HFFc6 (cell line): Measurements from ENCODE around the gene DDB1. TPM values are rescaled to one million over a fixed set of nuclear protein-coding genes. Genes with fewer than 3 reads are reported as not detected.

ENCODE experiments used
- DNase-seq: peaks from one replicate; pipeline ENCODE4 v3.0.0-alpha.2; 2018
- H3K27ac Mint-ChIP-seq: 2 replicates; pipeline ENCODE4 v1.8.0; 2020; ENCODE audit warnings: mild to moderate bottlenecking, mixed read lengths
- H3K27me3 Mint-ChIP-seq: 2 replicates; pipeline ENCODE4 v1.8.0; 2021; ENCODE audit warnings: mild to moderate bottlenecking, moderate library complexity, mixed read lengths; ENCODE audit not compliant: insufficient read depth
- H3K36me3 Mint-ChIP-seq: 2 replicates; pipeline ENCODE4 v1.8.0; 2021; ENCODE audit warnings: low read depth, mixed read lengths
- H3K4me1 Mint-ChIP-seq: 2 replicates; pipeline ENCODE4 v1.8.0; 2020; ENCODE audit warnings: low read depth, mixed read lengths
- H3K4me3 Mint-ChIP-seq: 2 replicates; pipeline ENCODE4 v1.8.0; 2020; ENCODE audit warnings: mild to moderate bottlenecking, moderate library complexity, mixed read lengths
- H3K9me3 Mint-ChIP-seq: 2 replicates; pipeline ENCODE4 v1.8.0; 2020; ENCODE audit warnings: mild to moderate bottlenecking, mixed read lengths
- total RNA-seq, 6 experiments: library from RNA; stranded (reverse); fragmentation: NEBNext Ultra II Directional; extraction: Animal tissue kit (Norgen Biotek cat#: 25700); gene quantifications; 2 replicates in 1 of 6; 3 replicates in 5 of 6; pipeline ENCODE4 v1.2.3, GENCODE V29; 2021
- TF ChIP-seq, protein P1 (sequence below): fragments of 200-600 bp; sonication (generic); IDR thresholded peaks from 2 replicates; pipeline ENCODE4 v1.5.0; 2021; ENCODE audit warnings: antibody characterized with exemption, mild to moderate bottlenecking

The DDB1 gene
- total RNA-seq, 6 experiments from 2014 or later, result 241 to 285 (median 267) TPM

DNA sequence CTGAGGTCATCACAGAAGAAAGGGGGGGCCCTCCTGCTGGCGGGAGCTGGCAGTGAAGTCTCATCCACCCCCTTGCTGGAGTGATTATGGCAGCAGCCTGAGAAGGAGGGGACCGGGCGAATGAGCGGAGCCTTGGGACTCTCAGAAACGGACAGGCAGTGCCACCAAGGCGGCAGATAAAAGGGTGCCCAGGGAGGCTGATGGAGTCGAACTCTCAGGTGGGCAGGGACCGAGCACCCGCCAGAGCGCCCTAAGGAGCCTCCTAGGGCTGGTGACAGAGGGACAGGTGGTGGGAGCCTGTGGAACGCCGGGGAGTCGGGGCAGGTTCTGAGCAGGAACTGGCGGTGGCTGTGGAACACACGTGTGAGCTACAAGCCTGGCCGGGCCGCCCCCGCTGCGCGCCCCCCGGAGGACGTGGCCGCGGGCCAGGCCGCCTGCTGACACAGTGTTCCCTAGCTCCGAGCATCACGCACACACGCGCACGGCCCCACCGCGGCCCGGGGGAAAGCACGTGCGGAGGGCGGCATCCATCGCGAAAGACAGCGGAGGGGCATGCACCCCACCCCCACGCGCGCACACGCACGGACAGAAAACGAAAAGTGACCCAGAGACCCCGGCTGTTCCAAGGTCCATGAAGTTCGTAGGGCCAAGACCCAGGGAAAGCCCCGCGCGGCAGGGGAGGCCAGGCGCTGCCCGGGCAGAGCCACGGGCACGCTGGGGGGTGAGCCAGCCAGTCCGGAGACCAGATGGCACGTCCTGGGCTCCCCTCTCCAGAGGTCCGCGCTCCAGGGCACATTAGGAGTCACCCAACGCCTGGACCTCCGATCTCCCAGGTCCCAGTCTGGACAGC lies 38.8 kb downstream of the DDB1 start:
- H3K27ac Mint-ChIP-seq, result peak overlapping the region; percentile 84
- no peaks in the 10 kb centered on the region for H3K9me3 Mint-ChIP-seq
- peaks cover 2% of the 10 kb centered on the region for H3K27me3 Mint-ChIP-seq
- TF ChIP-seq, protein P1, sequence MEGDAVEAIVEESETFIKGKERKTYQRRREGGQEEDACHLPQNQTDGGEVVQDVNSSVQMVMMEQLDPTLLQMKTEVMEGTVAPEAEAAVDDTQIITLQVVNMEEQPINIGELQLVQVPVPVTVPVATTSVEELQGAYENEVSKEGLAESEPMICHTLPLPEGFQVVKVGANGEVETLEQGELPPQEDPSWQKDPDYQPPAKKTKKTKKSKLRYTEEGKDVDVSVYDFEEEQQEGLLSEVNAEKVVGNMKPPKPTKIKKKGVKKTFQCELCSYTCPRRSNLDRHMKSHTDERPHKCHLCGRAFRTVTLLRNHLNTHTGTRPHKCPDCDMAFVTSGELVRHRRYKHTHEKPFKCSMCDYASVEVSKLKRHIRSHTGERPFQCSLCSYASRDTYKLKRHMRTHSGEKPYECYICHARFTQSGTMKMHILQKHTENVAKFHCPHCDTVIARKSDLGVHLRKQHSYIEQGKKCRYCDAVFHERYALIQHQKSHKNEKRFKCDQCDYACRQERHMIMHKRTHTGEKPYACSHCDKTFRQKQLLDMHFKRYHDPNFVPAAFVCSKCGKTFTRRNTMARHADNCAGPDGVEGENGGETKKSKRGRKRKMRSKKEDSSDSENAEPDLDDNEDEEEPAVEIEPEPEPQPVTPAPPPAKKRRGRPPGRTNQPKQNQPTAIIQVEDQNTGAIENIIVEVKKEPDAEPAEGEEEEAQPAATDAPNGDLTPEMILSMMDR, result peak; percentile 63
- H3K4me1 Mint-ChIP-seq, result peaks cover 34% of the 10 kb centered on the region
- peak overlapping the region; percentile 89 for H3K4me3 Mint-ChIP-seq
- peaks cover 6% of the 10 kb centered on the region for H3K36me3 Mint-ChIP-seq
- peak; percentile 52 for DNase-seq

DNA sequence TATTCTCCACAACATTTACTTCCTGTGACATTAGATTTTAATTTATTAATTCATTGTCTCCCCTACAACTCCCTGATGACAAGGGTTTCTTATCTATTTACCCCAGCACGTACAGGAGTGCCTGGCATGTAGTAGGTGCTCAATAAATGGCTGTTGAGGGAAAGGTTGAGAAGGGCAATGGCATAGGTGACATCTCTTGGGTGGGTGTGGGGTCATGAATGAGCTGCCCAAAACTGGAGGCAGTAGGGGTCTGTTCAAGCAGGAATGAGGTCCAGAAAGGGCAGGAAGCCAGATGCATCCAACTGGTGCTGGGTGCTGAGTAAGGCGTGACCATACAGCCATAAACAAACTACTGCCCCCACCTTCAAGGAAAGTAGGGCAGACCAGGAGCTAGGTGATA lies 40.5 kb downstream of the DDB1 start:
- Mint-ChIP-seq H3K27me3 (peaks cover 2% of the 10 kb centered on the region), H3K36me3 (peaks cover 5% of the 10 kb centered on the region), H3K4me1 (peaks cover 17% of the 10 kb centered on the region), H3K27ac (no peak overlapping the region), H3K4me3 (no peak overlapping the region), H3K9me3 (no peaks in the 10 kb centered on the region)
- DNase-seq, result no peak
- TF ChIP-seq, protein P1, result no peak

DNA sequence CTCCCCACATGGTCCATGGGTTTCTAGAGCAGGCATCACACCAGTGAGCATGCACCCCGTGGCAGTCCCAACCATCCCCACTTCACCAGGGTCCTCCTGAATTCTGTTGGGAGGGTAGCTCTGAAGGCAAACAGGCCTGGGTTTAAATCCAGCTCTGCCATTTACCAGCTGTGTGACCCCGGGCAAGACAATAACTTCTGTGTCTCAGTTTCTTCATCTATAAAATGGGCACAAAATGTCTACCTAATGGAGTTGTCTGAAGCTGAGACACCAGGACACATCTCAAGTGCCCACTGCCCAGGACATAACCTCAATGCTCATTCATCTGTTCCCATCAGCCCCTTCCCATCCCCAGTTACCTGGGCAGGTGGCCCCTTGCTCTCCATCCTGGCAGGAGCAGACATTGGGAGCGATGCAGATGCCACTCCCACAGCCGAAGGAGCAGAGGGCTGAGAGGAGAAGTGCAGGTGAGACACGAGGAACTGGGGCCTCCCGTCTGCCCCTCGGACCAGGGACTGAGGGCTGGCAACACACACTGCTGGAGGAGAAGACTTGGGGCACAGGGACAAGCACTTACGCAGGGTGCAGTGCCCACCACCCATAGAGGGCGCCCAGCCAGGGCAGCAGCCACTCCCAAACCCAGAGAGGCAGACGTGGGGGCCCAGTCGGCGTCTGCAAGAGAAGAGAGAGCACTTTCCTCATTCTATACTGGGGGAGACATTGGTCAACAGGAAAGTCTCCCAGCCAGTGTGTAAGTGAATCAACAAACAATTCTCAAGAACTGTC lies 41.8 kb downstream of the DDB1 start:
- Mint-ChIP-seq H3K36me3 (no peaks in the 10 kb centered on the region), H3K27ac (no peak overlapping the region), H3K27me3 (peaks cover 2% of the 10 kb centered on the region), H3K9me3 (no peaks in the 10 kb centered on the region), H3K4me3 (no peak overlapping the region), H3K4me1 (peaks cover 10% of the 10 kb centered on the region)
- TF ChIP-seq, protein P1, result peak; percentile 60
- DNase-seq, result no peak

DNA sequence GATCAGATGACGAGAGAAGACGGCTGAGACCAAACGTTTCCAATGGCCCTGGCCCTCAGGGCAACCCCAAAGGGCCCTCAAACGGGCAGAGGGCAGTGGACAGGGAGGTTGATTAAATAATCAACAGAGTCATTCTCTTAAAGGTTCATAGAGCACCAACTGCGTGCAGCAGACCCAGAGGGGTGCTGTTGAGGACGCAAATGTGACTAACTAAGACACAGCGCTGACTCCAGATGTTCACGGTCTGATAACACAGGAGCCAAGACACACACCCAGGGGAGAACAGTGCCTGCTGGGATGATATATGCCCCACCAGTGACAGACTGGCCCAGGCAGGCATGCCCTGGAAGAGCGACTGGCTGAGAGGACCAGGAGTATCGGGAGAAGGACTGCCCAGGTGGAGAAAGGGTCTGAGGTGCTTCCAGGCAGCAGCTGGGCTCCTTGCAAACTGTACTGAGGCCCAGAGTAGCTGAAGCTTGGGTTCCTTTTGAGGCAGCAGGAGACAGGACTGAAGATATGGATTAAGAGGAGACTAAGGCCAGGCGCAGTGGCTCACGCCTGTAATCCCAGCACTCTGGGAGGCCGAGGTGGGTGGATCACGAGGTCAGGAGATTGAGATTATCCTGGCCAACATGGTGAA lies 45.4 kb downstream of the DDB1 start:
- no peaks in the 10 kb centered on the region for H3K36me3 Mint-ChIP-seq
- no peaks in the 10 kb centered on the region for H3K4me1 Mint-ChIP-seq
- H3K27me3 Mint-ChIP-seq, result peaks cover 4% of the 10 kb centered on the region
- H3K27ac Mint-ChIP-seq, result no peak overlapping the region
- DNase-seq, result no peak
- TF ChIP-seq, protein P1, result no peak
- no peak overlapping the region for H3K4me3 Mint-ChIP-seq
- H3K9me3 Mint-ChIP-seq, result no peaks in the 10 kb centered on the region

DNA sequence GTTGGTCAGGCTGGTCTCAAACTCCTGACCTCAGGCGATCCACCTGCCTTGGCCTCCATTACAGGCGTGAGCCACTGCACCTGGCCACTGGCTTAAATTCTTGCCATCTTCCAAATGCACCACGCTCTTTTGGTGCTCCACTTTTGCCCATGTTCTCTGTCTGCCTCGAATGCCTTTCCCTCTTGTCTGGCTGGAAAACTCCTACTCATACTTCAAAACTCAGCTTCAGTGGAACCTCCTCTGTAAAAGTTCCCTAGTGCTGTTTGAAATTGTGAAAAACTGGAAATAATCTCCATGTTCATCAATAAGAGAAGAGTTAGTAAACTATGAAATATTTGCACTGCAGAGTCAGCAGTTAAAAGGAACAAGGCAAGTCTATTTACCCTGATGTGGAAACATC lies 49.3 kb downstream of the DDB1 start:
- TF ChIP-seq, protein P1, result no peak
- Mint-ChIP-seq H3K4me3 (no peak overlapping the region), H3K27ac (no peak overlapping the region), H3K4me1 (peaks cover 6% of the 10 kb centered on the region; the same call in 1 of the 2 replicates), H3K36me3 (no peaks in the 10 kb centered on the region), H3K9me3 (no peaks in the 10 kb centered on the region), H3K27me3 (peaks cover 4% of the 10 kb centered on the region)
- DNase-seq, result no peak
